Measurements from ENCODE around the gene KLHDC8A. TPM values are rescaled to one million over a fixed set of nuclear protein-coding genes. Genes with fewer than 3 reads are reported as not detected.

KLHDC8A gene
- total RNA-seq, 6 experiments from 2014 or later = 0.22 to 0.44 TPM; not detected in 4

- DNase-seq (peak in 1 of 3 donors; percentile 64), ATAC-seq (peak; percentile 41 to 55 (median 48))
- TF ChIP-seq POLR2A (IDR thresholded peaks at IDR 0.05) (no peak), CTCF (IDR thresholded peaks at IDR 0.05) (peak; percentile 81 to 84 (median 84))
- H3K9me3 ChIP-seq = no peaks in the 10 kb centered on the region
- no peaks in the 10 kb centered on the region for H3K27me3 ChIP-seq
- H3K27ac ChIP-seq = no peak overlapping the region
- no peaks in the 10 kb centered on the region for H3K36me3 ChIP-seq
- intact Hi-C loops (cut with DNase I) = loop anchor here in 1 of 2 donors (5.0 kb wide), 1 partner anchor 53 kb away; no protein-coding TSS in a partner anchor
- peaks cover 0 to 14% (median 0%) of the 10 kb centered on the region in 4 donors for H3K4me1 ChIP-seq
- H3K4me3 ChIP-seq = no peak overlapping the region
- 39% methylated on average over 5 of the region's 6 CpGs for WGBS (ENCODE audit: insufficient coverage, low coverage, low lambda C conversion rate, missing lambda C conversion rate)
These were observed 31.3 kb downstream of the KLHDC8A start for GRCh38 chr1:205325334-205325884.

DNA sequence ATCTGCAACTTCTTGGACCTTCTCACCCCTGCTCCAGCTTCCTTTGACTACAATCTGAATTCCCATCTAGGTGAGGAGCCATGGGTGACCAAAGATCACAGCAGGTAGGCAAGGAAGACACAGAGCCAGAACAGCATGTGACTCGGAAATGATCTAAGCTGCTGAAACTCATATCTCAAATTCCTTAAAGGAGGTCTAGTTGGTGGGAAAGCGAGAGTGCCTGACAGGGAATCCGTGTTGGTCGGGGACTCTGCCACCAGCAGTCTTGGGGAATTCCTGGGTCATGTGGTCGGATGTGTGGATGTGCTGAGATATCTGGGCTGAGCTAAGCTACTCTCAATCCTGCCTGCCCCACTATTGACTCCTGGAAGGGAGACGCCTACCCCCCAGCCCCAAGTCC is 31.9 kb downstream of the KLHDC8A start:
- DNase-seq = no peak
- ATAC-seq = peak in 1 of 4 donors; percentile 29
- intact Hi-C loops (cut with DNase I) = loop anchor here in 1 of 2 donors (5.0 kb wide), 1 partner anchor 52 kb away; no protein-coding TSS in a partner anchor

GRCh38 chr1:205323794-205324193 is 32.9 kb downstream of the KLHDC8A start:
- Histone ChIP-seq H3K36me3 (no peaks in the 10 kb centered on the region), H3K9me3 (no peaks in the 10 kb centered on the region), H3K4me1 (peaks cover 0 to 21% (median 4%) of the 10 kb centered on the region in 4 donors), H3K4me3 (no peak overlapping the region), H3K27ac (no peak overlapping the region), H3K27me3 (no peaks in the 10 kb centered on the region)
- 89% methylated on average over 2 of the region's 6 CpGs for WGBS (ENCODE audit: insufficient coverage, low coverage, low lambda C conversion rate, missing lambda C conversion rate)
- DNase-seq (no peak), ATAC-seq (no peak)
- no peak for TF ChIP-seq POLR2A (IDR thresholded peaks at IDR 0.05)
- intact Hi-C loops (cut with DNase I) = no loop called here

More for the DNA sequence above, 31.9 kb downstream of the KLHDC8A start:
- WGBS (ENCODE audit: insufficient coverage, low coverage, low lambda C conversion rate, missing lambda C conversion rate) = 38% methylated on average over 5 of the region's 6 CpGs
- TF ChIP-seq CTCF (IDR thresholded peaks at IDR 0.05) (no peak), POLR2A (IDR thresholded peaks at IDR 0.05) (no peak)
- Histone ChIP-seq H3K9me3 (no peaks in the 10 kb centered on the region), H3K36me3 (no peaks in the 10 kb centered on the region), H3K27ac (no peak overlapping the region), H3K4me1 (peaks cover 0 to 14% (median 0%) of the 10 kb centered on the region in 4 donors), H3K4me3 (no peak overlapping the region), H3K27me3 (no peaks in the 10 kb centered on the region)

DNA sequence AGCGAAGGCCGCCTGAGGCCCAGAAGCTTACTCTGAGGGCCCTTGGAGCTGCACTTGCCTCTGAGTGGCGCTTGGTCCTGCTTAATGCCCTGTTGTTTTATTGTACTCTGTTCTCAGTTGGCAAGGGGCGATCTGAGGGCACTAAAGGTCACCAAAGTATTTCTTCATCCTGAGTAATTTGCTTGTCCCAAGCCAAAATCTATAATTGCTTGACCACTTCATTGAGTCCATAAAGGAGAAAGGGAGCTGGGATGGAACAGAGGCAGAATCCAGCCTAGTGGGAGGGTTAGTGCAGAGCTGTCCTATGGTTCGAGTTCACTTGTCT is 34.8 kb downstream of the KLHDC8A start:
- intact Hi-C loops (cut with DNase I) = no loop called here
- H3K27ac ChIP-seq = peak overlapping the region; percentile 64 to 85 (median 81)

More for the DNA sequence above, 34.8 kb downstream of the KLHDC8A start:
- TF ChIP-seq POLR2A (IDR thresholded peaks at IDR 0.05) (no peak), CTCF (IDR thresholded peaks at IDR 0.05) (no peak)
- DNase-seq (no peak), ATAC-seq (no peak)
- H3K9me3 ChIP-seq = no peaks in the 10 kb centered on the region
- peak overlapping the region; percentile 57 to 91 (median 72) for H3K4me3 ChIP-seq
- WGBS (ENCODE audit: insufficient coverage, low coverage, low lambda C conversion rate, missing lambda C conversion rate) = 19% methylated on average over 5 of the region's 5 CpGs
- H3K4me1 ChIP-seq = peaks cover 0 to 39% (median 13%) of the 10 kb centered on the region in 4 donors
- no peaks in the 10 kb centered on the region for H3K27me3 ChIP-seq
- H3K36me3 ChIP-seq = no peaks in the 10 kb centered on the region
